Breast epithelium (tissue), 4 donors: ENCODE results near the gene GALNT2. TPM values are rescaled to one million over a fixed set of nuclear protein-coding genes. Genes with fewer than 3 reads are reported as not detected.

Experiments used
- DNase-seq, 2 donors: peaks; one replicate each; pipeline ENCODE4 v3.0.0-alpha.2; 2019; ENCODE audit warnings: low spot score in 2 of 2
- H3K27ac ChIP-seq, 2 donors: fragments of 200-600 bp; sonication (generic) in 1 of 2; one replicate each; pipeline ENCODE4 v1.5.1; 2016 to 2019; ENCODE audit warnings: mild to moderate bottlenecking in 1 of 2
- H3K27me3 ChIP-seq, 2 donors: fragments of 200-600 bp; sonication (generic) in 1 of 2; one replicate each; pipeline versions ENCODE4 v1.5.1 to v1.6.0; 2017 to 2019; ENCODE audit warnings: control low read depth in 1 of 2, mild to moderate bottlenecking in 1 of 2
- H3K36me3 ChIP-seq: fragments of 200-600 bp; one replicate; pipeline ENCODE4 v1.5.1; 2019
- H3K4me1 ChIP-seq, 2 donors: fragments of 200-600 bp; sonication (generic); one replicate each; pipeline ENCODE4 v1.5.1; 2016 to 2019; ENCODE audit warnings: control low read depth in 1 of 2
- H3K4me3 ChIP-seq, 3 donors: fragments of 200-600 bp; sonication (generic); 1 replicate in 2 of 3; 2 replicates in 1 of 3; pipeline ENCODE4 v1.5.1; 2016 to 2019; ENCODE audit warnings: mild to moderate bottlenecking in 3 of 3, moderate library complexity in 2 of 3
- H3K9me3 ChIP-seq, 2 donors: fragments of 200-600 bp; sonication (generic) in 1 of 2; one replicate each; pipeline ENCODE4 v1.5.1; 2016 to 2019; ENCODE audit warnings: control low read depth in 1 of 2
- POLR2A ChIP-seq: fragments of 450-650 bp; IDR thresholded peaks from one replicate; pipeline ENCODE4 v1.6.1; 2016; ENCODE audit warnings: antibody characterized with exemption, mild to moderate bottlenecking, moderate library complexity
- POLR2AphosphoS5 ChIP-seq, 3 donors: sonication (generic); formaldehyde crosslinking; IDR thresholded peaks; one replicate each; pipeline ENCODE4 v1.6.1; 2017; ENCODE audit warnings: antibody characterized with exemption in 3 of 3
- intact Hi-C: fragments of 100-400 bp; cut with DNase I; formaldehyde crosslinking; loops from one replicate; pipeline ENCODE4 v1.15.1; 2023; ENCODE audit warnings: low total_unique reads
- total RNA-seq, 3 donors: library from RNA; depleted of rRNA; stranded (reverse); fragments of >200 nt; gene quantifications; one replicate each; pipeline ENCODE4 v1.1.0, GENCODE V29; 2016
- TF ChIP-seq, protein P1 (sequence below), 3 donors: fragments of 450-650 bp; IDR thresholded peaks; one replicate each; pipeline ENCODE4 v1.5.1; 2016 to 2017; ENCODE audit warnings: antibody characterized with exemption in 3 of 3, mild to moderate bottlenecking in 3 of 3, moderate library complexity in 3 of 3

GALNT2 gene
- total RNA-seq, 3 donors from 2014 or later = 27.4 to 53.0 (median 42.6) TPM

DNA sequence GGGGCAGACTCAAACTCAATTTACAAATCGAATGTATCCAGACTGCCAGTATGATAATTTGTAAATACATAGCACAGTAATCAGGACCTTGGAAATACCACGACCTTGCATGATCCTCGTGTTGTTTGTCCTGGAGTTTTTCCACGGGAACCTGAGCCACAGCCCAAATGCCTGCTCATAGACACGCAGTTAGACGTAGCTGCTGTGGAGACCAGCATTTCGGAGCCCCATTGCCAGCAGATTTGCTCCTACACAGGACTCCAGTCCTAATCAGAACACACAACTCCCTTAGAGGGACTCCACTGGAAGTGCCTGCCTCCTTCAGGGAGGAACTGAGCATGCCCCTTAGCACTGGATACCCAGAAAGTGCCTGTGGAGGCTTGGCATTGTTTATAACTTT lies 163.2 kb downstream of the GALNT2 start:
- intact Hi-C loops = no loop called here
- Histone ChIP-seq H3K4me3 (no peak overlapping the region), H3K36me3 (no peaks in the 10 kb centered on the region), H3K27me3 (no peaks in the 10 kb centered on the region), H3K27ac (no peak overlapping the region), H3K4me1 (no peaks in the 10 kb centered on the region), H3K9me3 (no peaks in the 10 kb centered on the region)
- DNase-seq = no peak
- TF ChIP-seq, protein P1, sequence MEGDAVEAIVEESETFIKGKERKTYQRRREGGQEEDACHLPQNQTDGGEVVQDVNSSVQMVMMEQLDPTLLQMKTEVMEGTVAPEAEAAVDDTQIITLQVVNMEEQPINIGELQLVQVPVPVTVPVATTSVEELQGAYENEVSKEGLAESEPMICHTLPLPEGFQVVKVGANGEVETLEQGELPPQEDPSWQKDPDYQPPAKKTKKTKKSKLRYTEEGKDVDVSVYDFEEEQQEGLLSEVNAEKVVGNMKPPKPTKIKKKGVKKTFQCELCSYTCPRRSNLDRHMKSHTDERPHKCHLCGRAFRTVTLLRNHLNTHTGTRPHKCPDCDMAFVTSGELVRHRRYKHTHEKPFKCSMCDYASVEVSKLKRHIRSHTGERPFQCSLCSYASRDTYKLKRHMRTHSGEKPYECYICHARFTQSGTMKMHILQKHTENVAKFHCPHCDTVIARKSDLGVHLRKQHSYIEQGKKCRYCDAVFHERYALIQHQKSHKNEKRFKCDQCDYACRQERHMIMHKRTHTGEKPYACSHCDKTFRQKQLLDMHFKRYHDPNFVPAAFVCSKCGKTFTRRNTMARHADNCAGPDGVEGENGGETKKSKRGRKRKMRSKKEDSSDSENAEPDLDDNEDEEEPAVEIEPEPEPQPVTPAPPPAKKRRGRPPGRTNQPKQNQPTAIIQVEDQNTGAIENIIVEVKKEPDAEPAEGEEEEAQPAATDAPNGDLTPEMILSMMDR (IDR thresholded peaks at IDR 0.05) = no peak
- no peak for TF ChIP-seq POLR2A
- TF ChIP-seq POLR2AphosphoS5 (IDR thresholded peaks at IDR 0.05) = no peak

DNA sequence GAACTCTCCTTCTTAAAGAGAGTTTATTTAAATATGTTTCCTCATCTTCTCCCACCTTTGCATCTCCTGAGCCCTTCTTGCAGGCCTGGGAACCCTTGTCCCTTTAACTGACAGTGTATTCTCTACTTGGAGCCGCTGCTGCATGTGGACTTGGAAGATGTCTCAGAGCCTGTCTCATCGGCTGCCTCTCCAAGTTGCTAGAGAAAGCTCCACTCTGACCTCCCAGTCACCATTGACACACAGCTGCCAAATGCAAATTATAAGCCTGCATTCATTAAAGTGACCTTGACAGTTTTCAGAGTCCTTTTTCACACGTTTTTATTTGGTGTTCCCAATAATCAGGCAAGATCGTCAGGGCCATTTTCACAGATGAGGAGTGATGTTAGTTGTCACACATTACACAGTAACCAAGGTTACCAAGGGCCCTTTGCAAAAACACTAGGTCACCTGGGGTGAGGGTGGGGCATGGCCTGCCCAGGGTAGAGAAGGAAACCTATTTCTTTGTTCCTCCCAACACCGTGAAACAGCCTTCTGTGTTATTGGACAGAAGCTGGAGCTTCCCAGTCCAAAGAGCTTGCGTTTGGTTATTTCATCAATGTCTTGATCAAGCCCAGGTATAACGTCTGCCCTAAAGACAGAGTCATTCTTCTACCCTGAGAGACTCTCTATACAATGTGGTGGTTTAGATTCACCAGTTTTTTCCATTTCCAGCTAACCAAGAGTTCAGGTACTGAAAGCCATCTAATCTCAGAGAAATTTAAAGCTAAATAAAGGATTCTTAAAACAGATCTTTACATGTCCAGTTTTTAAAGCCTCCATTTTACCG lies 164.1 kb downstream of the GALNT2 start:
- no peaks in the 10 kb centered on the region for H3K4me1 ChIP-seq
- intact Hi-C loops = no loop called here
- H3K27me3 ChIP-seq = no peaks in the 10 kb centered on the region
- H3K36me3 ChIP-seq = no peaks in the 10 kb centered on the region
- no peak overlapping the region for H3K4me3 ChIP-seq
- DNase-seq = no peak
- no peaks in the 10 kb centered on the region for H3K9me3 ChIP-seq
- no peak for TF ChIP-seq POLR2A
- TF ChIP-seq, protein P1 (IDR thresholded peaks at IDR 0.05) = no peak
- TF ChIP-seq POLR2AphosphoS5 (IDR thresholded peaks at IDR 0.05) = no peak
- peak overlapping the region in 1 of 2 donors; percentile 30 for H3K27ac ChIP-seq

DNA sequence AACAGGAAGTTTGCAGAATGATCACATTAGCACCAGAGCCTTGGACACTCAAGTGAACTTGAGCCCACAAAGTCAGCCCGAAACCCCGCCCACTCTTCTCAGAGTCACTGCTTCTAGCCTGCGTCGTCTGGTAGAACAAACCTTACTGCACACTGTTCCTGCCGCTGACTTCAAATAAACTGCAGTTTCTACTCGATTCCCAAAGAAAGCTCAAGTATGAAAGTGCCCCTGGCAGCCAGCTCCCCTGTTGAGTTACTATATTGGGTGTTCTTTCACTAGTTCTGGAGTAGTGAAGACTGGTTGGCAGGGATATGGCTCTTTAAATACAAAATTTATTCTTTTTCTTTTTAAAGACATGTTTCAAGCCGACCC lies 164.7 kb downstream of the GALNT2 start:
- TF ChIP-seq POLR2A (no peak), POLR2AphosphoS5 (IDR thresholded peaks at IDR 0.05) (no peak)
- TF ChIP-seq, protein P1 (IDR thresholded peaks at IDR 0.05) = no peak
- H3K4me1 ChIP-seq = no peaks in the 10 kb centered on the region
- no peak for DNase-seq
- H3K4me3 ChIP-seq = no peak overlapping the region
- H3K27ac ChIP-seq = no peak overlapping the region
- no peaks in the 10 kb centered on the region for H3K27me3 ChIP-seq
- intact Hi-C loops = no loop called here
- no peaks in the 10 kb centered on the region for H3K9me3 ChIP-seq
- H3K36me3 ChIP-seq = no peaks in the 10 kb centered on the region

DNA sequence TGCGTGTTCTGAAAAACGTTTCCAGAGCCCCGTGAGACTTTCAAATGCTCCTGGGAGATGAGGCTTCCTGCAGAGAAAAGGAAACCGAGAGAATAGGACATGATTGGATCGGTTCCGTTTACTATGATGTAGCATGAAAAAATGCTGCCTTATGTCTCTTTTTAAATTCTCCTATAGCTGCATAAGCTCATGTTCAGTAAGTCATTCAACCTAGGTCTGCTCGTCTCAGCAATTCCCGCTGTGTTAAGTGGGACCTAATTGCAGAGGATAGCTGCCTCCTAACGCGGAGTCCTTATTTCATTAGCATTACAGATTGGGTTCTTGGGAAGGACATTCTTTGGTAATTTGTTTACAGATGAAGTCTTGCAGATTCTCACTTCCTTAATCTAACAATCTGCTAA lies 165.3 kb downstream of the GALNT2 start:
- H3K9me3 ChIP-seq = no peaks in the 10 kb centered on the region
- TF ChIP-seq POLR2AphosphoS5 (IDR thresholded peaks at IDR 0.05) = no peak
- TF ChIP-seq, protein P1 (IDR thresholded peaks at IDR 0.05) = no peak
- TF ChIP-seq POLR2A = no peak
- H3K4me3 ChIP-seq = no peak overlapping the region
- H3K27me3 ChIP-seq = no peaks in the 10 kb centered on the region
- H3K36me3 ChIP-seq = no peaks in the 10 kb centered on the region
- no peak overlapping the region for H3K27ac ChIP-seq
- intact Hi-C loops = no loop called here
- no peaks in the 10 kb centered on the region for H3K4me1 ChIP-seq
- no peak for DNase-seq

DNA sequence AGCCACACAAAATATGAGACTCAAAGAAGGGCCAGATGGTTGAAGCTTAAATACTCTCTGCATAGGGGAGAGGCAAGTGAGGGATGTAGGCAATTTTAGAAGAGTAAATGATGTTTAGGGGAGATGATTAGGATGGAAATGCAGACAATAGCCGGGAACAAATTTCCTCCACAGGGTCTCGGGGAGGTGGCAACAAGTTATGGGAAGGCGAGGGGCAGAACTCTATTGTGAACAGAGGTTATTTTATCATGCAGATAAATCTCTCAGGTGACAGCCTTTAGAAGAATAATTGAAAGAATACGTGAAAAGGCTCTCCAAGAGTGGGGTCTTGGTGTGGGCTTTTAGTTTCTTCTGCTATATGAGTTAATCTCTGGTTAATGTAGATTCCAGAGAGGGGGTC lies 166.7 kb downstream of the GALNT2 start:
- TF ChIP-seq, protein P1 (IDR thresholded peaks at IDR 0.05) = no peak
- TF ChIP-seq POLR2A = no peak
- no peak for TF ChIP-seq POLR2AphosphoS5 (IDR thresholded peaks at IDR 0.05)
- Histone ChIP-seq H3K27ac (no peak overlapping the region), H3K4me3 (no peak overlapping the region), H3K9me3 (no peaks in the 10 kb centered on the region), H3K27me3 (no peaks in the 10 kb centered on the region), H3K4me1 (no peaks in the 10 kb centered on the region), H3K36me3 (no peaks in the 10 kb centered on the region)
- intact Hi-C loops = no loop called here
- DNase-seq = no peak
